Esophagus squamous epithelium (tissue), 5 donors: ENCODE data around the gene RGS8. TPM values are rescaled to one million over a fixed set of nuclear protein-coding genes. Genes with fewer than 3 reads are reported as not detected.

Experiments used
- DNase-seq: peaks from one replicate; lab custom pipeline; 2025; lab: John Stamatoyannopoulos, UW
- H3K27ac ChIP-seq, 4 donors: fragments of 200-600 bp; sonication (generic); one replicate each; pipeline ENCODE4 v1.5.1; 2016 to 2019; ENCODE audit warnings: mild to moderate bottlenecking in 1 of 4
- H3K27me3 ChIP-seq, 4 donors: fragments of 200-600 bp; sonication (generic); 1 replicate in 3 of 4; 2 replicates in 1 of 4; pipeline versions ENCODE4 v1.5.1 to v1.6.0; 2017 to 2021; ENCODE audit warnings: antibody characterized with exemption in 1 of 4
- H3K36me3 ChIP-seq, 3 donors: fragments of 200-600 bp; sonication (generic); one replicate each; pipeline ENCODE4 v1.5.1; 2016 to 2019
- H3K4me1 ChIP-seq, 3 donors: fragments of 200-600 bp; sonication (generic); one replicate each; pipeline ENCODE4 v1.5.1; 2017 to 2019
- H3K4me3 ChIP-seq, 4 donors: fragments of 200-600 bp; sonication (generic); 1 replicate in 3 of 4; 2 replicates in 1 of 4; pipeline ENCODE4 v1.5.1; 2016 to 2019; ENCODE audit warnings: mild to moderate bottlenecking in 2 of 4, moderate library complexity in 1 of 4
- H3K9me3 ChIP-seq, 3 donors: fragments of 200-600 bp; sonication (generic); one replicate each; pipeline ENCODE4 v1.5.1; 2016 to 2019
- CTCF ChIP-seq, 6 experiments: fragments of 450-650 bp in 4 of 6; fragments of 200-600 bp in 2 of 6; sonication (generic) in 2 of 6; IDR thresholded peaks; one replicate each; pipeline ENCODE4 v1.5.1; 2016 to 2019; ENCODE audit warnings: antibody characterized with exemption in 6 of 6, mild to moderate bottlenecking in 4 of 6, moderate library complexity in 4 of 6
- POLR2A ChIP-seq, 4 donors: fragments of 450-650 bp; IDR thresholded peaks; one replicate each; pipeline ENCODE4 v1.6.1; 2017; ENCODE audit warnings: antibody characterized with exemption in 4 of 4, mild to moderate bottlenecking in 4 of 4, moderate library complexity in 3 of 4
- WGBS, 2 donors: methylation state at CpG; one replicate each; pipeline ENCODE4 v1.1.5; 2018; 5-methylcytosine and 5-hydroxymethylcytosine counted together
- intact Hi-C: fragments of 100-400 bp; cut with DNase I; formaldehyde crosslinking; loops from one replicate; pipeline ENCODE4 v1.15.0; 2022
- total RNA-seq, 4 donors: library from RNA; depleted of rRNA; stranded (reverse); fragments of >200 nt; gene quantifications; one replicate each; pipeline ENCODE4 v1.1.0, GENCODE V29; 2016
- donor health status: DM: yes; HTN: yes; CAD: no.

Gene RGS8
- total RNA-seq, 4 donors from 2014 or later, result not detected

- Histone ChIP-seq H3K4me3 (no peak overlapping the region), H3K27me3 (peaks cover 0 to 19% (median 0%) of the 10 kb centered on the region in 4 donors), H3K27ac (no peak overlapping the region), H3K36me3 (no peaks in the 10 kb centered on the region), H3K9me3 (no peaks in the 10 kb centered on the region), H3K4me1 (no peaks in the 10 kb centered on the region)
- intact Hi-C loops, result no loop called here
- DNase-seq, result no peak
- WGBS, 2 donors, result 72 to 75% methylated on average over 8 of the region's 8 CpGs
- TF ChIP-seq CTCF (IDR thresholded peaks at IDR 0.05), result no peak
- TF ChIP-seq POLR2A (IDR thresholded peaks at IDR 0.05), result no peak
Observed at GRCh38 chr1:182679684-182680083, 4.7 kb downstream of the RGS8 start.

- H3K27ac ChIP-seq, result no peak overlapping the region
- DNase-seq, result no peak
- WGBS, 2 donors, result 75% methylated on average over 5 of the region's 5 CpGs
Observed at GRCh38 chr1:182677397-182678098, 6.8 kb downstream of the RGS8 start.

GRCh38 chr1:182676274-182676673 lies 8.1 kb downstream of the RGS8 start:
- Histone ChIP-seq H3K27me3 (peaks cover 0 to 11% (median 0%) of the 10 kb centered on the region in 4 donors), H3K27ac (no peak overlapping the region), H3K36me3 (no peaks in the 10 kb centered on the region), H3K4me3 (no peak overlapping the region), H3K4me1 (no peaks in the 10 kb centered on the region), H3K9me3 (no peaks in the 10 kb centered on the region)
- intact Hi-C loops, result no loop called here
- no peak for TF ChIP-seq POLR2A (IDR thresholded peaks at IDR 0.05)
- TF ChIP-seq CTCF (IDR thresholded peaks at IDR 0.05), result no peak
- no peak for DNase-seq
- WGBS, 2 donors, result 58% methylated on average over 4 of the region's 4 CpGs

More at GRCh38 chr1:182677397-182678098, 6.8 kb downstream of the RGS8 start:
- intact Hi-C loops, result no loop called here
- Histone ChIP-seq H3K4me3 (no peak overlapping the region), H3K27me3 (peaks cover 0 to 9% (median 0%) of the 10 kb centered on the region in 4 donors), H3K9me3 (no peaks in the 10 kb centered on the region), H3K36me3 (no peaks in the 10 kb centered on the region), H3K4me1 (no peaks in the 10 kb centered on the region)
- TF ChIP-seq POLR2A (IDR thresholded peaks at IDR 0.05), result no peak

GRCh38 chr1:182674346-182675246 lies 9.8 kb downstream of the RGS8 start:
- Histone ChIP-seq H3K27ac (no peak overlapping the region), H3K4me3 (no peak overlapping the region), H3K27me3 (peaks cover 0 to 17% (median 0%) of the 10 kb centered on the region in 4 donors), H3K4me1 (no peaks in the 10 kb centered on the region), H3K9me3 (no peaks in the 10 kb centered on the region), H3K36me3 (no peaks in the 10 kb centered on the region)
- intact Hi-C loops, result no loop called here
- no peak for TF ChIP-seq POLR2A (IDR thresholded peaks at IDR 0.05)
- no peak for DNase-seq
- WGBS, 2 donors, result 59% methylated on average over 8 of the region's 8 CpGs

- WGBS, 2 donors, result 45 to 59% methylated on average over 1 of the region's 1 CpG
- no peaks in the 10 kb centered on the region for H3K9me3 ChIP-seq
Observed at GRCh38 chr1:182672487-182672836, 11.9 kb downstream of the RGS8 start.

More at GRCh38 chr1:182672487-182672836, 11.9 kb downstream of the RGS8 start:
- H3K27me3 ChIP-seq, result peaks cover 0 to 17% (median 0%) of the 10 kb centered on the region in 4 donors
- TF ChIP-seq CTCF (IDR thresholded peaks at IDR 0.05) (no peak), POLR2A (IDR thresholded peaks at IDR 0.05) (no peak)
- no peak overlapping the region for H3K4me3 ChIP-seq
- DNase-seq, result no peak
- intact Hi-C loops, result no loop called here
- H3K36me3 ChIP-seq, result no peaks in the 10 kb centered on the region
- H3K27ac ChIP-seq, result no peak overlapping the region
- H3K4me1 ChIP-seq, result no peaks in the 10 kb centered on the region
